PFSK-1 (cell line): Measurements from ENCODE around the gene MRPS21.

ENCODE experiments used
- FOXP2 ChIP-seq: optimal IDR thresholded peaks from 2 replicates; pipeline ENCODE3; 2011; ENCODE audit warnings: borderline replicate concordance, control low read depth, inconsistent platforms; ENCODE audit not compliant: insufficient read depth; ENCODE audit errors: extremely low read length, extremely low read depth
- POLR2AphosphoS5 ChIP-seq: IDR thresholded peaks from 2 replicates; pipeline ENCODE4 v1.6.1; 2012; ENCODE audit warnings: low read depth, mild to moderate bottlenecking, control low read depth, low read length, moderate library complexity
- SIN3A ChIP-seq: IDR thresholded peaks from 2 replicates; pipeline ENCODE4 v1.6.1; 2012; ENCODE audit warnings: mild to moderate bottlenecking, low read length, moderate library complexity, borderline replicate concordance; ENCODE audit not compliant: insufficient read depth
- TAF1 ChIP-seq: IDR thresholded peaks from 2 replicates; pipeline ENCODE4 v1.6.1; 2012; ENCODE audit warnings: low read length, control low read depth, borderline replicate concordance; ENCODE audit not compliant: insufficient read depth
- TF ChIP-seq, protein P1 (sequence below), 2 experiments: IDR thresholded peaks; 2 replicates each; pipeline versions ENCODE4 v1.6.1 to v1.8.0; 2011 to 2012; ENCODE audit warnings: low read depth in 2 of 2, low read length in 2 of 2, control low read depth in 1 of 2, inconsistent platforms in 1 of 2, mild to moderate bottlenecking in 1 of 2, moderate library complexity in 1 of 2; ENCODE audit not compliant: insufficient read depth in 1 of 2

Gene MRPS21

DNA sequence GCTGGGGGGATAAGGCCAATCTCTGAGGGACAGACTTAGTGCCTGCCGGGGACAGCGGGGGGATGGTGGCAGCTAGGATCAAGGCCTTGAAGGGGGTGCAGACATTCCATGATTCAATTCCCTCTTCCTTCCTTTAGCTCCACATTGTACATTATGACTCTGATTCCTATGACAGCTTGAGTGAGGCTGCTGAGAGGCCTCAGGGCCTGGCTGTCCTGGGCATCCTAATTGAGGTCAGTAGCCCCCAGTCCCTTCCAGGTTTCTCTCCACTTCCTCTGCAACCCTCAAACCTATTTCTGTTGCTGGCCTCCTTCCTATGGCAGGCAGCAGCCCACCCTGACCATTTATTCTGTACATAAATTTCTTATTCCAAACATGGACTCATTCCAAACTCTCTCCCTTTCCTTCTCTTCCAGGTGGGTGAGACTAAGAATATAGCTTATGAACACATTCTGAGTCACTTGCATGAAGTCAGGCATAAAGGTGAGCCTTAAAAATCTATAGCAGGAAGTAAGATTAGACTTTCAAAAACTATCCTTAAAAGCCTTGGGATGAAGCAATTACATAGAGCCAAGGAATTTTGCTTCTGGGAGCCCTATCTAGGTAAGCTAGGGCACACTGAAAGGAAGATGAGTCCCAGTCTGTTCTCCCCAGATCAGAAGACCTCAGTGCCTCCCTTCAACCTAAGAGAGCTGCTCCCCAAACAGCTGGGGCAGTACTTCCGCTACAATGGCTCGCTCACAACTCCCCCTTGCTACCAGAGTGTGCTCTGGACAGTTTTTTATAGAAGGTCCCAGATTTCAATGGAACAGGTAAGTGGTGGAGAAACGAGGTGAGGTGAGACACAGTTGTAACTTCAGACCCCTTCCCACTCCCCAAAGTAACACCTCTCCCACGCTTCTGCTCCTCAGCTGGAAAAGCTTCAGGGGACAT is 31.0 kb upstream of the MRPS21 start:
- no peak for TF ChIP-seq SIN3A
- TF ChIP-seq TAF1: no peak
- TF ChIP-seq FOXP2: no peak
- TF ChIP-seq POLR2AphosphoS5: no peak
- TF ChIP-seq, protein P1, sequence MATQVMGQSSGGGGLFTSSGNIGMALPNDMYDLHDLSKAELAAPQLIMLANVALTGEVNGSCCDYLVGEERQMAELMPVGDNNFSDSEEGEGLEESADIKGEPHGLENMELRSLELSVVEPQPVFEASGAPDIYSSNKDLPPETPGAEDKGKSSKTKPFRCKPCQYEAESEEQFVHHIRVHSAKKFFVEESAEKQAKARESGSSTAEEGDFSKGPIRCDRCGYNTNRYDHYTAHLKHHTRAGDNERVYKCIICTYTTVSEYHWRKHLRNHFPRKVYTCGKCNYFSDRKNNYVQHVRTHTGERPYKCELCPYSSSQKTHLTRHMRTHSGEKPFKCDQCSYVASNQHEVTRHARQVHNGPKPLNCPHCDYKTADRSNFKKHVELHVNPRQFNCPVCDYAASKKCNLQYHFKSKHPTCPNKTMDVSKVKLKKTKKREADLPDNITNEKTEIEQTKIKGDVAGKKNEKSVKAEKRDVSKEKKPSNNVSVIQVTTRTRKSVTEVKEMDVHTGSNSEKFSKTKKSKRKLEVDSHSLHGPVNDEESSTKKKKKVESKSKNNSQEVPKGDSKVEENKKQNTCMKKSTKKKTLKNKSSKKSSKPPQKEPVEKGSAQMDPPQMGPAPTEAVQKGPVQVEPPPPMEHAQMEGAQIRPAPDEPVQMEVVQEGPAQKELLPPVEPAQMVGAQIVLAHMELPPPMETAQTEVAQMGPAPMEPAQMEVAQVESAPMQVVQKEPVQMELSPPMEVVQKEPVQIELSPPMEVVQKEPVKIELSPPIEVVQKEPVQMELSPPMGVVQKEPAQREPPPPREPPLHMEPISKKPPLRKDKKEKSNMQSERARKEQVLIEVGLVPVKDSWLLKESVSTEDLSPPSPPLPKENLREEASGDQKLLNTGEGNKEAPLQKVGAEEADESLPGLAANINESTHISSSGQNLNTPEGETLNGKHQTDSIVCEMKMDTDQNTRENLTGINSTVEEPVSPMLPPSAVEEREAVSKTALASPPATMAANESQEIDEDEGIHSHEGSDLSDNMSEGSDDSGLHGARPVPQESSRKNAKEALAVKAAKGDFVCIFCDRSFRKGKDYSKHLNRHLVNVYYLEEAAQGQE (IDR thresholded peaks at IDR 0.05; ENCODE audit: insufficient read depth in 1 of 2, low read depth in 2 of 2, low read length in 2 of 2): no peak

DNA sequence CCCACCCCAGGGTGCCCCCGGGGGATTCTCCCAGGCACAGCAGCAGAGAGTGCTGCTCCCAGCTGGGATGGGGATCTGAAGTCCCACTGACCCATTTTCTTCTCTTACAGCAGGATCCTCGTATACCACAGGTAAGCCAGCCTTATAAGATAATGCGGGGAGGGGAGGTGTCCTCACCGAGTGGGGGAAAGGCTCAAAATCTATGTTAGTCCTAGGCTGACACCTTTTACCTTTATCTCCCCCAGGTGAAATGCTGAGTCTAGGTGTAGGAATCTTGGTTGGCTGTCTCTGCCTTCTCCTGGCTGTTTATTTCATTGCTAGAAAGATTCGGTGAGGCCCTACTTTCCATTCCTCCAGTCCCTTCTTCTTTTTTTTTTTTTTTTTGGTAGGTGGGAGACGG is 30.1 kb upstream of the MRPS21 start:
- TF ChIP-seq FOXP2 (no peak), POLR2AphosphoS5 (0 out of 2 replicates have a peak, but pooled peaks have one; percentile 37)

DNA sequence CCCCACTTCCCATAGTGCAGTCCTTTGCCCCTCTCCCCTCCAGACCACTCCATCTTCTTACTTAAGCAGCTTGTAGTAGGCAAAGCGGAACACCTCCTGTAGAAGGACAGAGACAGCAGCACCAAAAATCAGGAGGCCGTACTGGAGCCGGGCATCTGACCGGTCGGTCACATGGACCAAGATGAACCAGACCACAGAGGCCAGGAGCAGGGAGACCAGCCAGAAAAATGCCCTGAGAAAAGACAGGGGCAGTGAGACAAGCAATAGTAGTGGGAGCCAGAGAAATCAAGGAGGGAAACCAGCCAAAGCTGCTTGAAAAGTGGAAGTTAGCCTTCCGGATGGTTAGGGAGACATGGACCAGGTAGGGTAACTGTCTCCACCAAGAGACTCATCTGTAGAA is 25.8 kb upstream of the MRPS21 start:
- TF ChIP-seq SIN3A (no peak), TAF1 (no peak), POLR2AphosphoS5 (no peak)

DNA sequence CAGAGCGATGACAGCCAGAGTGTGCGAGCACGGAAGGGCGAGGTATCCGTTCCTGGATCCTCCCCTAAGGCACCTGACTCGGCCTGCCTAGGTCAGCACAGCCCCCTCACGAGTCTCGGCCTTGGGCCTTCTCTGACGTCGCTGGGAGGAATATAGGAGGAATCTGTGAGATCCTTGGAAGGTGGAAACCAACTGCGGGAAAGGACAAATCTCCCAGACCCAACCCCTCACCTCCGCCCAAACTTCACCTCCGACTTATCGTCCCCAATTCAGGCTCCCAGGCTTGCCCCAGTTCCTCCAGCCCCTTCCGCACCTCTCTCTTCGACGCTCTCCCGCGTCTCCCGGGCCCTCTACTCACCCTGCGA is 25.3 kb upstream of the MRPS21 start:
- TF ChIP-seq FOXP2: no peak
- TF ChIP-seq, protein P1 (IDR thresholded peaks at IDR 0.05; ENCODE audit: insufficient read depth in 1 of 2, low read depth in 2 of 2, low read length in 2 of 2): no peak
- TF ChIP-seq POLR2AphosphoS5: no peak
- no peak for TF ChIP-seq SIN3A
- TF ChIP-seq TAF1: no peak

DNA sequence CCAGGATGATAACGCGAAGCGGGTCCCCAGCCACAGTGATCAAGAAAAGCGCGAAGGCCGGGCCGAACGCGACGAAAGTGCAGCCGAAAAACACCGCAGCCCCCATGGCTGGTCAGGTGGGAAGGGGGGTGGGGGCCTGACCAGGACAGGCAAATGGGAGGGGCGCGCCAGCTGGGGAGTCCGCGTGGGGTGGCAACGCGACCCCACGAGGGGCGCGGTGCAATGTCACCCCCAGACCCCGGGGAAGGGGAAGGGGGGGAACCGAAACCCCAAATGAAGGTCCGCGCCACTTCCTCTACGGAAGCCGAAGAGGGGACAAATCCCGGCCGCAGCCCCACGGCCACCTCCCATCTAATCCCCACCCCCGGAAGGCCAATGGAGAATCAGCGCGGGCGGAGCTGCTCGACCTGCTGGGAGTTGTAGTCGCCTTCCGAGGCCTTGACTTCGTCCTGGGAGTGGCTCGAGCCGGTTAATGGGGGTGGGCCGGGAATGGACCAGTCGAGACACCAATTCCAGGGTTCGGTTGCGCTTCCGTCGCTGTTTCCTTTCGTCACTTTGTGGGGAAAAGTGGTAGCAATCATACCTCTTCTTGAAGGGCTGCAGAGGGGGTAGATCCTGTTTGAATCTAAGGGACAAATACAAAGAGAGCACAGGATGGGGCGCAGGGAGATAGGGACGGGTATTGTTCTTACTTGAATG is 24.8 kb upstream of the MRPS21 start, which contains the start of gene APH1A:
APH1A (minus strand) TSS at position 312 of the 699 bp plus-strand sequence; CDS start at position 106, 206 bp downstream.
- TF ChIP-seq, protein P1 (IDR thresholded peaks at IDR 0.05; ENCODE audit: insufficient read depth in 1 of 2, low read depth in 2 of 2, low read length in 2 of 2): no peak
- peak; percentile 67; the same call in 1 of the 2 replicates for TF ChIP-seq POLR2AphosphoS5
- TF ChIP-seq FOXP2: no peak
- TF ChIP-seq TAF1: no peak
- peak; percentile 70; the same call in 1 of the 2 replicates for TF ChIP-seq SIN3A

DNA sequence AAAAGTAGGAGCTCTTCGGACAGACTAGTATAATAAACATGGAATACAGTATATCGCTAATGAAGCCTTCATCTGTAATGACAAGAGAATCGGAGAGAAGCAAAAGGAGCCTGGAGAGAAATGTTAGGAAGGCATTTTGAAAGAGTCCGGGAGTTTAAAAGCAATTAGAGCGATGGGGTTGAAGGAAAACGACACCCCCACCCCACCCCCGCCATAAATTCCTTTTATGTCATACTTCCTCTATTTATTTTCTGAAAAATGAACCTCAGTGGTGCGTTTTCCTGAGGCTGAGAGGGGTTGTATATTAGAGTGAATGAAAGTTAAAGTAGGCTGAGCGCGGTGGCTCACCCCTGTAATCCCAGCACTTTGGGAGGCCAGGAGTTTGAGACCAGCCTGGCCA is 24.2 kb upstream of the MRPS21 start:
- TF ChIP-seq, protein P1 (IDR thresholded peaks at IDR 0.05; ENCODE audit: insufficient read depth in 1 of 2, low read depth in 2 of 2, low read length in 2 of 2): no peak
- TF ChIP-seq POLR2AphosphoS5 (no peak), TAF1 (no peak), SIN3A (no peak), FOXP2 (no peak)
